GM18498 (cell line): ENCODE measurements around the gene DMBT1.

ENCODE experiments used
- ATAC-seq: cut with Tn5 transposase; IDR thresholded peaks from one replicate; pipeline ENCODE4 v1.9.1; 2021; ENCODE audit warnings: mild to moderate bottlenecking, moderate library complexity; ENCODE audit not compliant: unreplicated experiment

The DMBT1 gene

DNA sequence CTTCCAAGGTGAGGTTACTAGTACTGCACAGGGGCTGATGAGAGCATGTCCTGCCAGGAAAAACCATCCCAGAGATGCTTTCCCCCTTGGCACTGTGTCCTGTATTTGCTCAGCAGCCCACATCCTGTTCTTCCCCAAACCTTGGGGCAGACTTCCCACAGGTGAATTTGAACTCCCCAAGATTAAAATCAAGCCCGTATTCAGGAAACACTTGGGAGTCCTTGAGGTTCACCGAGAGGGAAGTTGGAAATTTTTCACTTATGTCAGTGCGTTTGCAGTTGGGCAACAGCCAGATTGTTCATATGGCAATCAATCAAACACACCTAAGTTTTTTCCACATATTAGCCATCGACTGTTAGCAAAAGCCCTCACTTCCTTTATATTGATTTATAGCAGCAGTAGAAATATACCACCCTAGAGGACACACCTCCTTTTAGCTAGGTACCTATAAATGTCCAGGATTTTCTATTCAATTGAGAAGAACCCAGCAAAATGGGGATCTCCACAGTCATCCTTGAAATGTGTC lies at the start of gene DMBT1:
Gene DMBT1, plus strand, starts transcription at position 476 of the 526 bp plus-strand sequence. Its CDS starts 17 bp downstream, at position 493.
- no peak for ATAC-seq

- no peak for ATAC-seq
Measured at GRCh38 chr10:122513053-122513452, 47.5 kb upstream of the DMBT1 start.

- no peak for ATAC-seq
Measured at GRCh38 chr10:122514045-122514840, 46.3 kb upstream of the DMBT1 start.

DNA sequence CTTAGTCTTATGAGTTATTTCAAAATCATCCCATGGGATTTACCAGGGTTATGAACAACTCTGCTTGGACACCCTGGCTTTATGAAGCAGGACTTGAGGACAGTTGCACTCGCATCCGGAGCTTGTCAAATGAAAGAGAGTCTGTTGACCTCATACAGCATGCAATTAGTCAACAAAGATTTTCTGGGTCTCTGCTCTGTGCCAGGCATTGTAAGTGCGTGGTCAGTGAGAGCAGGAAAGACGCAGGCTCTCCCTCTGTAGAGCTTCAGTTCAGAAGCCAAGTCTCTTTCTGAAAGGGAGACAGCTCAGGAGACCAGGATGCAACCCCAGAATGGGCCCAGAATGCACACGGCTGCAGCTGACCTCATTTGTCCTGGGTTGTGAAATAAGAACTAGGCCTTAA lies 45.5 kb upstream of the DMBT1 start:
- no peak for ATAC-seq

- ATAC-seq = peak; percentile 67
Measured at GRCh38 chr10:122515588-122516231, 44.8 kb upstream of the DMBT1 start.

- no peak for ATAC-seq
Measured at GRCh38 chr10:122516734-122517133, 43.8 kb upstream of the DMBT1 start.

DNA sequence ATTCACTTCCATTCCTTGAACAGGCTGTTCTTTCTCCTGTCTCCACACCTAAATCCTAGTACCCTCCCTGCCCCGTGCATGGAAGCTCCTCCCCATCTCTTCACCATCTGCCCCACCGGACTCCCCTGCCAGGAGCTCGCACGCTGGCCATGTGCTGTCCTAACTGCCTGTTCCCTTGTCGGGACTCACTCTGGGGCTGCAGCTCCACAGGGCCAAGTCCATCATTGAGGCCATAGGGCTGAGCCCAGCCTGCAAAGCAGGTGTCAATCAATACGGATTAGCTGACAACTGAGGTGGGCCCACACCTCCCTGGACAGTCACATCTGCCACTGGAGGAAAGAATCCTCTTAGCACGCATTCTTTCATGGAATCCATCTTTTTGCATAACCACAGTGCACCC lies 41.4 kb upstream of the DMBT1 start:
- no peak for ATAC-seq

DNA sequence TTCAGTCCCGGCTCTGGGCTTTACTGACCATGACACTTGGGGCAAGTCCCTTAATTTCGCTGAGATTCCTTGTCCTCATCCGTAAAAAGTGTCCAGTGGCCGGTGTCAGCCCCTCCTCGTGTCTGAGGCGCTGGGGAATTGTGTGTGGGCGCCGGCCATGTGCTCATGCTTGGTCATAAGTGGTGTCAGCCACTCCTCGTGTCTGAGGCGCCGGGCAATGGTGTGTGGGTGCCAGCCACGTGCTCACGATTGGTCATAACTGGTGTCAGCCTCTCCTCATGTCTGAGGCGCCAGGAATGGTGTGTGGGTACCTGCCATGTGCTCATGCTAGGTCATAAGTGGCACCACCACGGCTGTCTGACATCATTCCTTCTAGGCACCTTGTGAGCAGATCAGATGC lies 40.7 kb upstream of the DMBT1 start:
- no peak for ATAC-seq

DNA sequence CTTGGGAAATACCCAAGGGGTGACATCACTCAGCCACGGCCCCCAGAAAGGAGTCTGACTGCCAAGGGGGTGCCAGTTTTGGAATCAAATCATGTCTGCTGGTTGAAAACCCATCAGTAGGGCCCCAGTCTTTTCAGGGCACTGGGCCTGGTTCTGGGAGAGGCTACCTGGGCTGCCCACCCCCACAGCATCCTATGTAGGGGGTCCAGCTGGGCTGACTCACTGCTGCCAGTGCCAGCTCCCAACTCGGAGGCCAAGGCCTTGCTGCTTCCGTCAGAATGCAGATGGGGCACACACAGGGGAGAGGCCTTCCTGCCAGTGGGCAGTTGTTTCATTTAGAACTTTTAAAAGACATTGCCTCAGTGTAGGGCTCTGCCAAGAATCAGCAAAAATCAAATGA lies 39.5 kb upstream of the DMBT1 start:
- no peak for ATAC-seq

- ATAC-seq = no peak
Measured at GRCh38 chr10:122524811-122525210, 35.7 kb upstream of the DMBT1 start.

- no peak for ATAC-seq
Measured at GRCh38 chr10:122525788-122526187, 34.8 kb upstream of the DMBT1 start.

DNA sequence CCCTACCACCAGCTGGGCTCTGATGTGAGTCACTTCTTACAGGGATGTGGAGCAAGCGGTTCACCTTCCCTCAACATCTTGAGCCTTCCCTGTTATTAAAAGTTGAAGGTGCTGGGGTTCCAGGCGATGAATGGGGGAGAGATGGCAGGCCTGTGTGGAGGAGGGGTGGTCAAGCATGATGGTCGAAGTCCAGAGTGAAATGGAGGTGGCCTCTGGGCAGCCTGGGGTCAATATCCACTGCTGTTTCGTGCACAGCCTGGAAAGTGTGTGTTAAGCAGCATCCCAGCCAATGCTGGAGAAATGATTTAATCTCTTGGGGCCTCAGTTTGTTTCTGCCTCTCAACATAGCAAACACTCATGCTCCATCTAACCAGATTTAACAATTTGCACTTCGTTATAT lies 33.7 kb upstream of the DMBT1 start:
- no peak for ATAC-seq

DNA sequence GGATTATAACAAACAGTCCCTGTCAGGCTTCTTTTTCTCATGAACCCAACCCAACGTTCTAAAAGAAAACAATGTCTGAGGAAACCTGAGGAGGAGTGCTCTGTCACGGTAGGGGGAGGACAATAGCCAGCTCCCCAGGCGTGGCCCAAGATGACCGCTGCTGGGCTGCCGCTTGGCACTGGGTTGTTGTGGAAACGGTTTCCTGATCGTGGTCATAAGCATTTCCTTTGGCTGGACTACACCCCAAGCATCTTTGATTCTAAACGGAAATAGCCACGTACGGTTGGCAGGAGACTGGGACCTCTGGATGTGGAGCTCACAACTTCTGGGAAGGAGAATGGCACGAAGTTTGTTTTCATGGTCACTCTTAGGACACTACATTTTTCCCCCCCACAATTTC lies 30.4 kb upstream of the DMBT1 start:
- ATAC-seq = no peak

- no peak for ATAC-seq
Measured at GRCh38 chr10:122531261-122531660, 29.3 kb upstream of the DMBT1 start.

DNA sequence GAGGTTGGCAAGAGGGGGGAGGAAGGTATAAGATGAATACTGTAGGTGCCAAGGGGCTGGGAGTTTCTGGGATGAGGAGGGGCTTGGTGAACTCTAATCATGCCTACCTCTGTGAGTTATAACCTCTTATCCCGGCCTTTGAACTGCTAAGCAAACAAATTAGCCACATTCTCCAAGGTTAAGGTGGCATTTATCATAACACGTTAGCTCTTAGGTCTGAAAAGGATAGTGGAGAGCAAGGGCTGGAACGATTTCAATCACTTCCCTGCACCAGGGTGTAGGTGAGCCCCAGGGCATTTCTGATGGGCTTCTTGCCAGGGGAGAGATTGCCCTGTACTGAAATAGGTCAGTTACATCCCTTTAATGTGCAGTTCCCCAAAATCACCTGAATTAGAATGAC lies 28.6 kb upstream of the DMBT1 start:
- ATAC-seq = no peak

GRCh38 chr10:122532601-122533296 lies 27.8 kb upstream of the DMBT1 start:
- ATAC-seq = no peak

GRCh38 chr10:122537545-122537944 lies 23.0 kb upstream of the DMBT1 start:
- no peak for ATAC-seq

DNA sequence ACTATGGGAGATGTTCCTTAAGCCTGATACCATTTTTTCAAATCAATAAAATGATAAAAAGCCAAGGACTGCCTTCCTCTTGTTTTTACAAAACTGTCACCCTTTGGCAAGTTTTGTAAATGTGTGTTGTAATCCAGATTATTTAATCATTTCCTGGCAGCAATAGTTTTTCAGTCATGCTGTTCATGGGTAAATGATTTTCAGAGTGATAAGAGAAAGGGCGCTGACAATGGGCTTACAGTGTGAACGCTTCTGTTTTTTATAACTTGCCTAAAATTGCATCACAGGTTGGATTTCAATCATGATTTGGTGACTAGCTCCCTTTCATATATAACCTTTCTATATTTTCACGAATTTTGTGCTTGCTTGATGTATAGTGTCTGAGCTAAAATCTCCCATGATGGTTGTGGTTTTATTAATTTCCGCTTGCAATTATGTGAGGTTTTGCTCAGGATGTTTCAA lies 19.0 kb upstream of the DMBT1 start:
- no peak for ATAC-seq

GRCh38 chr10:122543676-122544445 lies 16.7 kb upstream of the DMBT1 start:
- no peak for ATAC-seq

GRCh38 chr10:122544493-122544892 lies 16.1 kb upstream of the DMBT1 start:
- ATAC-seq = no peak

GRCh38 chr10:122546242-122546641 lies 14.3 kb upstream of the DMBT1 start:
- ATAC-seq = no peak
